ENCODE measurements around the gene KMT2E. TPM values are rescaled to one million over a fixed set of nuclear protein-coding genes. Genes with fewer than 3 reads are reported as not detected.

KMT2E gene
- total RNA-seq, 1 donor from 2014 or later = 62.5 TPM

DNA sequence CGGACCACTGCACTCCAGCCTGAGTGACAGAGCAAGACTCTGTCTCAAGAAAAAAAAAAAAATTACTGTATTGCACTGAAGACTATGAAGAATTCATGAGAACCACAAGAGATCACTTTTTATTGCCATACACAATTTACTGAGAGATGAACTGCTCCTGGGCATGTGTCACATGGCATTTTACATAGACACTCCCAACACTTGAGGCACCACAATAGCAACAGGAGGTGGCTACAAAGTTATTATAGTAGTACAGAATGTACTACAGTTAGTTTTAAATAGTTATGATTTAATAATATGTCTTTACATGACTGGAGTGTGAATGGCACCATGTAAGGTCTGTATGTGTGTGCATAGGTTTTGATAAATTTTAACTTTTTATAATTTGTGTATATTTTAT lies 70.6 kb downstream of the KMT2E start:
- no peak overlapping the region for H3K4me3 Mint-ChIP-seq (ENCODE audit: unreplicated experiment)

DNA sequence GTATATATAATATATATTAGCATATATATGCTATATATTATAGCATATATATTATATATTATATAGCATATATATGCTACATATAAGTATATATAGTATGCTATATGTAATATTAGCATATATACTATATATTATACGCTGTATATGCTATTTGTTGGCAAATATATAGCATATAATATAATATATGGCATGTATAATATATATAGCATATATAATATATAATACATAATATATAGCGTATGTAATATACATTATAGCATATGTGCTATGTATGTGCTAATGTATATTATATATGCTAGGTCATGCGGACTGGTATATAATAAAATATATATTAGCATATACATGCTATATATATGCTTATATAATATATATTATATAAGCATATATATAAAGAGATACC lies 72.8 kb downstream of the KMT2E start:
- no peaks in the 10 kb centered on the region for H3K4me1 ChIP-seq (ENCODE audit: insufficient read depth, low read length)
- H3K79me2 ChIP-seq (ENCODE audit: insufficient read depth, low read length) = peaks cover 22% of the 10 kb centered on the region
- H3K4me2 ChIP-seq (ENCODE audit: low read length) = no peak overlapping the region
- H3K27me3 ChIP-seq (ENCODE audit: insufficient read depth, low read length) = no peaks in the 10 kb centered on the region
- no peak overlapping the region for H3K27ac ChIP-seq (ENCODE audit: low read depth, low read length)
- Mint-ChIP-seq H3K4me1 (ENCODE audit: low read depth, unreplicated experiment) (peaks cover 4% of the 10 kb centered on the region), H3K36me3 (ENCODE audit: low read depth, unreplicated experiment) (peaks cover 12% of the 10 kb centered on the region), H3K9me3 (ENCODE audit: unreplicated experiment) (no peaks in the 10 kb centered on the region), H3K4me3 (ENCODE audit: unreplicated experiment) (no peak overlapping the region), H3K27me3 (ENCODE audit: low read depth, unreplicated experiment) (no peaks in the 10 kb centered on the region), H3K27ac (ENCODE audit: unreplicated experiment) (no peak overlapping the region)
- DNase-seq (ENCODE audit: low read depth) = no peak
- TF ChIP-seq, protein P1, sequence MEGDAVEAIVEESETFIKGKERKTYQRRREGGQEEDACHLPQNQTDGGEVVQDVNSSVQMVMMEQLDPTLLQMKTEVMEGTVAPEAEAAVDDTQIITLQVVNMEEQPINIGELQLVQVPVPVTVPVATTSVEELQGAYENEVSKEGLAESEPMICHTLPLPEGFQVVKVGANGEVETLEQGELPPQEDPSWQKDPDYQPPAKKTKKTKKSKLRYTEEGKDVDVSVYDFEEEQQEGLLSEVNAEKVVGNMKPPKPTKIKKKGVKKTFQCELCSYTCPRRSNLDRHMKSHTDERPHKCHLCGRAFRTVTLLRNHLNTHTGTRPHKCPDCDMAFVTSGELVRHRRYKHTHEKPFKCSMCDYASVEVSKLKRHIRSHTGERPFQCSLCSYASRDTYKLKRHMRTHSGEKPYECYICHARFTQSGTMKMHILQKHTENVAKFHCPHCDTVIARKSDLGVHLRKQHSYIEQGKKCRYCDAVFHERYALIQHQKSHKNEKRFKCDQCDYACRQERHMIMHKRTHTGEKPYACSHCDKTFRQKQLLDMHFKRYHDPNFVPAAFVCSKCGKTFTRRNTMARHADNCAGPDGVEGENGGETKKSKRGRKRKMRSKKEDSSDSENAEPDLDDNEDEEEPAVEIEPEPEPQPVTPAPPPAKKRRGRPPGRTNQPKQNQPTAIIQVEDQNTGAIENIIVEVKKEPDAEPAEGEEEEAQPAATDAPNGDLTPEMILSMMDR (IDR thresholded peaks at IDR 0.05; ENCODE audit: insufficient read depth, low read depth, low read length) = no peak
- no peak for TF ChIP-seq EZH2 (IDR thresholded peaks at IDR 0.05; ENCODE audit: insufficient read depth, low read length)
- peaks cover 35% of the 10 kb centered on the region for H3K36me3 ChIP-seq (ENCODE audit: insufficient read depth, low read length)
- FAIRE-seq = no peak
- H2AFZ ChIP-seq (ENCODE audit: low read depth, low read length) = no peak overlapping the region
- H3K9me3 ChIP-seq (ENCODE audit: insufficient read depth, low read depth, low read length) = no peaks in the 10 kb centered on the region
- no peak overlapping the region for H3K9ac ChIP-seq (ENCODE audit: low read length)
- no peak overlapping the region for H3K4me3 ChIP-seq (ENCODE audit: insufficient read depth, low read depth, low read length)
- peaks cover 38% of the 10 kb centered on the region for H4K20me1 ChIP-seq (ENCODE audit: insufficient read depth, low read length)

More for the DNA sequence above, 70.6 kb downstream of the KMT2E start:
- no peaks in the 10 kb centered on the region for H3K9me3 Mint-ChIP-seq (ENCODE audit: unreplicated experiment)
- H3K27ac Mint-ChIP-seq (ENCODE audit: unreplicated experiment) = no peak overlapping the region
- Histone ChIP-seq H3K79me2 (ENCODE audit: insufficient read depth, low read length) (peaks cover 25% of the 10 kb centered on the region), H3K36me3 (ENCODE audit: insufficient read depth, low read length) (peaks cover 40% of the 10 kb centered on the region), H3K27me3 (ENCODE audit: insufficient read depth, low read length) (no peaks in the 10 kb centered on the region), H2AFZ (ENCODE audit: low read depth, low read length) (no peak overlapping the region), H3K9me3 (ENCODE audit: insufficient read depth, low read depth, low read length) (no peaks in the 10 kb centered on the region), H3K4me2 (ENCODE audit: low read length) (no peak overlapping the region), H3K4me1 (ENCODE audit: insufficient read depth, low read length) (no peaks in the 10 kb centered on the region), H3K4me3 (ENCODE audit: insufficient read depth, low read depth, low read length) (no peak overlapping the region), H3K9ac (ENCODE audit: low read length) (no peak overlapping the region), H3K27ac (ENCODE audit: low read depth, low read length) (no peak overlapping the region), H4K20me1 (ENCODE audit: insufficient read depth, low read length) (peaks cover 37% of the 10 kb centered on the region)
- H3K27me3 Mint-ChIP-seq (ENCODE audit: low read depth, unreplicated experiment) = no peaks in the 10 kb centered on the region
- no peak for TF ChIP-seq EZH2 (IDR thresholded peaks at IDR 0.05; ENCODE audit: insufficient read depth, low read length)
- TF ChIP-seq, protein P1 (IDR thresholded peaks at IDR 0.05; ENCODE audit: insufficient read depth, low read depth, low read length) = no peak
- peaks cover 13% of the 10 kb centered on the region for H3K36me3 Mint-ChIP-seq (ENCODE audit: low read depth, unreplicated experiment)
- no peak for FAIRE-seq
- peaks cover 4% of the 10 kb centered on the region for H3K4me1 Mint-ChIP-seq (ENCODE audit: low read depth, unreplicated experiment)
- no peak for DNase-seq (ENCODE audit: low read depth)

DNA sequence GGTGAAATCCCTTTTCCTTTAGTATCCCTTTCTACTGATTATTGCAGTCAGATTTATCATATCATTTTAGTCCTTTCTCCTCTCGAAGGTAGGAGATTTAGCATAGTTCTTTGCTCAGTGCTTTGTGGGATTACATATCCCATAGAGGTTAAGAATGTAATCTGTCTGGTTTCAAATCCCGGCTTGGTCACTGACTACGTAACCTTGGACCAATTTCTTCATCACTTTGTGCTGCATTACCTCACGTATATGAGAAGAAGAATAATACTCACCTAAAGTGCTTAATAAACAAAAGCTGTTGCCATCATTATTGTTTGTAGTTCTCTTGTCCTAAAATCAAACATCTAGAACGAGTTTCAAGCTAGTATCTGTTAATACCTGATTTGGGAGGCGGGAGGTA lies 74.0 kb downstream of the KMT2E start:
- peaks cover 41% of the 10 kb centered on the region for H4K20me1 ChIP-seq (ENCODE audit: insufficient read depth, low read length)
- peaks cover 22% of the 10 kb centered on the region for H3K79me2 ChIP-seq (ENCODE audit: insufficient read depth, low read length)
- H3K36me3 Mint-ChIP-seq (ENCODE audit: low read depth, unreplicated experiment) = peaks cover 12% of the 10 kb centered on the region
- peaks cover 4% of the 10 kb centered on the region for H3K4me1 Mint-ChIP-seq (ENCODE audit: low read depth, unreplicated experiment)
- no peak overlapping the region for H3K4me2 ChIP-seq (ENCODE audit: low read length)
- DNase-seq (ENCODE audit: low read depth) = no peak
- no peak overlapping the region for H3K27ac Mint-ChIP-seq (ENCODE audit: unreplicated experiment)
- H3K27ac ChIP-seq (ENCODE audit: low read depth, low read length) = no peak overlapping the region
- no peaks in the 10 kb centered on the region for H3K9me3 ChIP-seq (ENCODE audit: insufficient read depth, low read depth, low read length)
- H3K4me3 ChIP-seq (ENCODE audit: insufficient read depth, low read depth, low read length) = no peak overlapping the region
- peaks cover 31% of the 10 kb centered on the region for H3K36me3 ChIP-seq (ENCODE audit: insufficient read depth, low read length)
- no peak for TF ChIP-seq EZH2 (IDR thresholded peaks at IDR 0.05; ENCODE audit: insufficient read depth, low read length)
- TF ChIP-seq, protein P1 (IDR thresholded peaks at IDR 0.05; ENCODE audit: insufficient read depth, low read depth, low read length) = no peak
- H3K9ac ChIP-seq (ENCODE audit: low read length) = no peak overlapping the region
- H3K27me3 ChIP-seq (ENCODE audit: insufficient read depth, low read length) = no peaks in the 10 kb centered on the region
- H3K27me3 Mint-ChIP-seq (ENCODE audit: low read depth, unreplicated experiment) = no peaks in the 10 kb centered on the region
- no peak overlapping the region for H2AFZ ChIP-seq (ENCODE audit: low read depth, low read length)
- no peaks in the 10 kb centered on the region for H3K4me1 ChIP-seq (ENCODE audit: insufficient read depth, low read length)
- FAIRE-seq = no peak
- no peaks in the 10 kb centered on the region for H3K9me3 Mint-ChIP-seq (ENCODE audit: unreplicated experiment)
- no peak overlapping the region for H3K4me3 Mint-ChIP-seq (ENCODE audit: unreplicated experiment)
